ENCODE results near the gene VAT1L. TPM values are rescaled to one million over a fixed set of nuclear protein-coding genes. Genes with fewer than 3 reads are reported as not detected.

VAT1L gene
- total RNA-seq, 1 donor from 2014 or later = 4.8 TPM

- Mint-ChIP-seq H3K4me3 (no peak overlapping the region), H3K27ac (ENCODE audit: unreplicated experiment) (no peak overlapping the region), H3K4me1 (peaks cover 1% of the 10 kb centered on the region), H3K9me3 (no peaks in the 10 kb centered on the region), H3K27me3 (ENCODE audit: low read depth) (peaks cover 3% of the 10 kb centered on the region), H3K36me3 (ENCODE audit: low read depth) (no peaks in the 10 kb centered on the region)
- no peak for DNase-seq (ENCODE audit: low read depth, low spot score)
- TF ChIP-seq, protein P1, sequence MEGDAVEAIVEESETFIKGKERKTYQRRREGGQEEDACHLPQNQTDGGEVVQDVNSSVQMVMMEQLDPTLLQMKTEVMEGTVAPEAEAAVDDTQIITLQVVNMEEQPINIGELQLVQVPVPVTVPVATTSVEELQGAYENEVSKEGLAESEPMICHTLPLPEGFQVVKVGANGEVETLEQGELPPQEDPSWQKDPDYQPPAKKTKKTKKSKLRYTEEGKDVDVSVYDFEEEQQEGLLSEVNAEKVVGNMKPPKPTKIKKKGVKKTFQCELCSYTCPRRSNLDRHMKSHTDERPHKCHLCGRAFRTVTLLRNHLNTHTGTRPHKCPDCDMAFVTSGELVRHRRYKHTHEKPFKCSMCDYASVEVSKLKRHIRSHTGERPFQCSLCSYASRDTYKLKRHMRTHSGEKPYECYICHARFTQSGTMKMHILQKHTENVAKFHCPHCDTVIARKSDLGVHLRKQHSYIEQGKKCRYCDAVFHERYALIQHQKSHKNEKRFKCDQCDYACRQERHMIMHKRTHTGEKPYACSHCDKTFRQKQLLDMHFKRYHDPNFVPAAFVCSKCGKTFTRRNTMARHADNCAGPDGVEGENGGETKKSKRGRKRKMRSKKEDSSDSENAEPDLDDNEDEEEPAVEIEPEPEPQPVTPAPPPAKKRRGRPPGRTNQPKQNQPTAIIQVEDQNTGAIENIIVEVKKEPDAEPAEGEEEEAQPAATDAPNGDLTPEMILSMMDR (conservative IDR thresholded peaks at IDR 0.05) = no peak
These were observed 71.3 kb downstream of the VAT1L start for GRCh38 chr16:77859493-77860232.

- Mint-ChIP-seq H3K27ac (ENCODE audit: unreplicated experiment) (no peak overlapping the region), H3K4me1 (no peaks in the 10 kb centered on the region), H3K36me3 (ENCODE audit: low read depth) (no peaks in the 10 kb centered on the region), H3K27me3 (ENCODE audit: low read depth) (peaks cover 3% of the 10 kb centered on the region), H3K9me3 (no peaks in the 10 kb centered on the region), H3K4me3 (no peak overlapping the region)
- TF ChIP-seq, protein P1 (conservative IDR thresholded peaks at IDR 0.05) = no peak
- no peak for DNase-seq (ENCODE audit: low read depth, low spot score)
These were observed 72.6 kb downstream of the VAT1L start for GRCh38 chr16:77860953-77861352.

DNA sequence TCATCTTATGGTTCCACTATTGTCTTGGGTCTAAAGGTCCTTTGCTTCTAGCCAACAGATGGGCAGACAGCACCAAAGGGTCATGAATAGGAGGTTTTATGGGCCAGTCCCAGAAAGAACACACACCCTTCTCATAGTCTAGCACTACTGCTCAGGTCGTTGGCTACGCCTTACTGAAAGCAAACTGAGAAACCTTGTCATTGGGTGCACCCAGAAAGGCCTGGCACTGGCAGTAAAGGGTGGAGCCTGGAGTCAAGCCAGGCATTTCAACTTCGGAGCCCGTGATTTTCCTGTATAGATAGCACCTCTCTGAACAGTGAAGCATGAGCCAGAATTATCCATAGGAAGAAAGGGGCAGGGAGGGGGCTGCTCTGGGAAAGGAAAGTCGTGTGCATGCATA lies 74.9 kb downstream of the VAT1L start:
- H3K4me1 Mint-ChIP-seq = no peaks in the 10 kb centered on the region
- H3K9me3 Mint-ChIP-seq = no peaks in the 10 kb centered on the region
- H3K4me3 Mint-ChIP-seq = no peak overlapping the region
- no peaks in the 10 kb centered on the region for H3K27me3 Mint-ChIP-seq (ENCODE audit: low read depth)
- no peak overlapping the region for H3K27ac Mint-ChIP-seq (ENCODE audit: unreplicated experiment)
- H3K36me3 Mint-ChIP-seq (ENCODE audit: low read depth) = no peaks in the 10 kb centered on the region
- no peak for DNase-seq (ENCODE audit: low read depth, low spot score)
- TF ChIP-seq, protein P1 (conservative IDR thresholded peaks at IDR 0.05) = no peak

DNA sequence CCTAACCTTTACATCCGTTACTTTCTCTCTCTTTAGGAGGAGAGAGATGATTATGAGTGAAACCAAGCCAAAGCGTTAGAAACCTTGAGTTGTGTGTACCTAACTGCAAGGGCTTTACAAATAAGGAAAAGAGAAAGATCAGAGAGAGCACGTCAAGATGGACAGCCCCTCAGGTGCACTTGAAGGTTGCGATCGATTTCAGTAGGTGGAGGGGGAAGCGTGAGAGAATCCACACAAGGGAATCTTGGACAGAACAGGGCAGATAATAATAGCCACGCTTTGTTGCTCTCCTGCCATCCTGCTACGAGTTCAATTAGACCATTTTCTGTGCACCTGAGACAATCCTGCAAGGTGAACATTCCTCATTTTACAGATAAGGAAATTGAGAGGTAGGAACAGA lies 78.4 kb downstream of the VAT1L start:
- Mint-ChIP-seq H3K9me3 (no peaks in the 10 kb centered on the region), H3K27ac (ENCODE audit: unreplicated experiment) (no peak overlapping the region), H3K27me3 (ENCODE audit: low read depth) (no peaks in the 10 kb centered on the region), H3K4me3 (no peak overlapping the region), H3K36me3 (ENCODE audit: low read depth) (no peaks in the 10 kb centered on the region), H3K4me1 (peaks cover 7% of the 10 kb centered on the region)
- TF ChIP-seq, protein P1 (conservative IDR thresholded peaks at IDR 0.05) = no peak
- DNase-seq (ENCODE audit: low read depth, low spot score) = no peak

GRCh38 chr16:77868052-77868451 lies 79.7 kb downstream of the VAT1L start:
- H3K9me3 Mint-ChIP-seq = no peaks in the 10 kb centered on the region
- H3K36me3 Mint-ChIP-seq (ENCODE audit: low read depth) = no peaks in the 10 kb centered on the region
- no peaks in the 10 kb centered on the region for H3K27me3 Mint-ChIP-seq (ENCODE audit: low read depth)
- H3K4me1 Mint-ChIP-seq = peaks cover 7% of the 10 kb centered on the region
- no peak overlapping the region for H3K27ac Mint-ChIP-seq (ENCODE audit: unreplicated experiment)
- DNase-seq (ENCODE audit: low read depth, low spot score) = no peak
- H3K4me3 Mint-ChIP-seq = no peak overlapping the region
- TF ChIP-seq, protein P1 (conservative IDR thresholded peaks at IDR 0.05) = no peak

Measured in neural crest cell (in vitro differentiated cells).